Measurements from ENCODE around the gene FNDC5. TPM values are rescaled to one million over a fixed set of nuclear protein-coding genes. Genes with fewer than 3 reads are reported as not detected.

The FNDC5 gene
- total RNA-seq, 1 experiment from 2014 or later, result 2.6 TPM

- ATAC-seq (no peak), DNase-seq (ENCODE audit: low read depth, low spot score) (no peak)
- in situ Hi-C loops (cut with HindIII; ENCODE audit: low pct_unique_long_range_greater_than_20kb, low sequenced_read_pairs) (no loop called here), intact Hi-C loops (cut with micrococcal nuclease; ENCODE audit: unreplicated experiment) (no loop called here)
- Histone ChIP-seq H3K4me1 (ENCODE audit: control insufficient read depth, insufficient read depth, low read length) (no peaks in the 10 kb centered on the region), H3K27me3 (ENCODE audit: control insufficient read depth, insufficient read depth, low read length) (no peaks in the 10 kb centered on the region), H3K27ac (ENCODE audit: low read length) (no peak overlapping the region), H3K9me3 (ENCODE audit: control insufficient read depth, insufficient read depth, low read depth, low read length) (no peaks in the 10 kb centered on the region), H3K36me3 (ENCODE audit: control insufficient read depth, insufficient read depth, low read length) (no peaks in the 10 kb centered on the region), H3K4me3 (ENCODE audit: low read depth in 2 of 2, low read length in 2 of 2) (no peak overlapping the region)
- TF ChIP-seq REST (IDR thresholded peaks at IDR 0.05; ENCODE audit: insufficient read depth in 1 of 2, low read depth in 2 of 2, low read length in 1 of 2) (no peak), TCF7L2 (IDR thresholded peaks at IDR 0.05; ENCODE audit: low read depth, low read length) (no peak), SIN3A (IDR thresholded peaks at IDR 0.05; ENCODE audit: borderline replicate concordance, insufficient read depth, low read depth, low read length) (no peak), POLR2AphosphoS5 (IDR thresholded peaks at IDR 0.05; ENCODE audit: low read depth, low read length) (no peak), CTCF (IDR thresholded peaks at IDR 0.05) (no peak)
- ChIA-PET CTCF (no interaction called here), POLR2A (no interaction called here)
- BruUV-seq (replicated peaks), result no TSS peak
Measured at GRCh38 chr1:32910319-32910718, 39.6 kb upstream of the FNDC5 start.

GRCh38 chr1:32907435-32907834, 36.7 kb upstream of the FNDC5 start:
- H3K4me1 ChIP-seq (ENCODE audit: control insufficient read depth, insufficient read depth, low read length), result no peaks in the 10 kb centered on the region
- no TSS peak for BruUV-seq (replicated peaks)
- ChIA-PET CTCF (no interaction called here), POLR2A (no interaction called here)
- intact Hi-C loops (cut with micrococcal nuclease; ENCODE audit: unreplicated experiment), result no loop called here
- no peaks in the 10 kb centered on the region for H3K36me3 ChIP-seq (ENCODE audit: control insufficient read depth, insufficient read depth, low read length)
- ATAC-seq, result no peak
- H3K27me3 ChIP-seq (ENCODE audit: control insufficient read depth, insufficient read depth, low read length), result no peaks in the 10 kb centered on the region
- no peaks in the 10 kb centered on the region for H3K9me3 ChIP-seq (ENCODE audit: control insufficient read depth, insufficient read depth, low read depth, low read length)
- in situ Hi-C loops (cut with HindIII; ENCODE audit: low pct_unique_long_range_greater_than_20kb, low sequenced_read_pairs), result no loop called here
- H3K27ac ChIP-seq (ENCODE audit: low read length), result no peak overlapping the region
- TF ChIP-seq REST (IDR thresholded peaks at IDR 0.05; ENCODE audit: insufficient read depth in 1 of 2, low read depth in 2 of 2, low read length in 1 of 2) (no peak), CTCF (IDR thresholded peaks at IDR 0.05) (no peak), TCF7L2 (IDR thresholded peaks at IDR 0.05; ENCODE audit: low read depth, low read length) (no peak), POLR2AphosphoS5 (IDR thresholded peaks at IDR 0.05; ENCODE audit: low read depth, low read length) (no peak), SIN3A (IDR thresholded peaks at IDR 0.05; ENCODE audit: borderline replicate concordance, insufficient read depth, low read depth, low read length) (no peak)
- DNase-seq (ENCODE audit: low read depth, low spot score), result no peak
- H3K4me3 ChIP-seq (ENCODE audit: low read depth in 2 of 2, low read length in 2 of 2), result no peak overlapping the region

Measured in Panc1 (cell line).